C4-2B (cell line): ENCODE data around the gene TMEM184A.

Experiments
- ZFX ChIP-seq: fragments of 450-650 bp; IDR thresholded peaks from 2 replicates; pipeline ENCODE4 v1.6.1; 2017
- TF ChIP-seq, protein P1 (sequence below): fragments of 450-650 bp; conservative IDR thresholded peaks from 2 replicates; pipeline ENCODE4 v1.5.1; 2017; ENCODE audit warnings: mild to moderate bottlenecking

- TF ChIP-seq, protein P1, sequence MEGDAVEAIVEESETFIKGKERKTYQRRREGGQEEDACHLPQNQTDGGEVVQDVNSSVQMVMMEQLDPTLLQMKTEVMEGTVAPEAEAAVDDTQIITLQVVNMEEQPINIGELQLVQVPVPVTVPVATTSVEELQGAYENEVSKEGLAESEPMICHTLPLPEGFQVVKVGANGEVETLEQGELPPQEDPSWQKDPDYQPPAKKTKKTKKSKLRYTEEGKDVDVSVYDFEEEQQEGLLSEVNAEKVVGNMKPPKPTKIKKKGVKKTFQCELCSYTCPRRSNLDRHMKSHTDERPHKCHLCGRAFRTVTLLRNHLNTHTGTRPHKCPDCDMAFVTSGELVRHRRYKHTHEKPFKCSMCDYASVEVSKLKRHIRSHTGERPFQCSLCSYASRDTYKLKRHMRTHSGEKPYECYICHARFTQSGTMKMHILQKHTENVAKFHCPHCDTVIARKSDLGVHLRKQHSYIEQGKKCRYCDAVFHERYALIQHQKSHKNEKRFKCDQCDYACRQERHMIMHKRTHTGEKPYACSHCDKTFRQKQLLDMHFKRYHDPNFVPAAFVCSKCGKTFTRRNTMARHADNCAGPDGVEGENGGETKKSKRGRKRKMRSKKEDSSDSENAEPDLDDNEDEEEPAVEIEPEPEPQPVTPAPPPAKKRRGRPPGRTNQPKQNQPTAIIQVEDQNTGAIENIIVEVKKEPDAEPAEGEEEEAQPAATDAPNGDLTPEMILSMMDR, result no peak
- no peak for TF ChIP-seq ZFX
These were observed 24.0 kb downstream of the TMEM184A start for GRCh38 chr7:1531979-1532455.
